GM19397 (cell line): ENCODE data around the gene TESK2.
"Not testable (repeated sequence)": the region's sequence is repeated elsewhere in the genome, so short reads cannot be mapped to it uniquely, and the experiment has no call there.

ENCODE experiments used
- ATAC-seq: cut with Tn5 transposase; IDR thresholded peaks from one replicate; pipeline ENCODE4 v1.9.1; 2021; ENCODE audit warnings: mild to moderate bottlenecking, moderate library complexity; ENCODE audit not compliant: unreplicated experiment

TESK2 gene

DNA sequence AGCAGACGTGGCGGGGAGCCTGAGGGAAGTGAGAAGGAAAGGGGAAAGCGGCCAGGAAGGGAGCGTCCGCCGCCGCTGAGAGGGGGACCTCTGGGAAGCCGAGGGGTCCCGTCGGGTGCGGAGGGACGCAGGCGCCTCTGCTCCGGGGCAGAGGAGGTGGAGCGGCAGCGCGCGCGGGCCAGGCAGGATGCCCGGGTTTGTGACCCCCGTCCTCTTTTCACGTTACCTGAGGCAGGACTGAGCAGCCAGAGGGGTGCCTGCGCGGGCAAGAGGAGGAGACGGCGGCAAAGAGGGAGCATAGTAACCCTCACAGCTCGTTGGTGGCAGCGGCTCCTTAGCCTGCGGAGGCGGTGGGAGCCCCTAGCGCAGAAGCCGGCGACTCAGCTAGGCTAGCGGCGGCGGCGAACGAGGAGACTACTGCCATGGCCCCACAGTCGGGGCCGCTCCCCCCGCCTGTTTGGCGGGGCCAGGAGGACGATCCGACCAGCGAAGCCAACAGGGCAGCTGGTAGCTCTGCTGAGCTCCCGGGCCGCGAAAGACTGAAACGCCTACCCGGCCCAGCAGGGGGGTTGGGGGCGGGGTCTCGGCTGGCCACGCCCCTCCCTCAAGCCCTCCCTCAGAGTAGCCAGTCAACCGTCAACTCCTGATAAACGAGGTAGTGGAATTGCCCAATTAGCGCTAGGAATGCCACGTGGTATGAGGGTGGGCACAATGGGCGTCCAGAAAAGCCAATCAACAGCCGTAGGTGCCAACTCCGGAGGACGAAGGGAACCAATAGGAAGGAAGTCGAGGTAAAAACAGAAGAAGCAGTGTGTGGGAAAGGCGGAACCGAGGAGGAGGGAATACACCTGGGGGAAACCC is at the start of gene TESK2:
TESK2 (minus strand) TSS at position 538 of the 861 bp plus-strand sequence. CDS start 33,378 bp downstream, outside the sequence.
- ATAC-seq: peak; percentile 87

- ATAC-seq: no peak
Observed at GRCh38 chr1:45536886-45537285, 45.9 kb upstream of the TESK2 start.

GRCh38 chr1:45535988-45536766 is 45.2 kb upstream of the TESK2 start:
- ATAC-seq: no peak

GRCh38 chr1:45531873-45532272 is 40.9 kb upstream of the TESK2 start:
- ATAC-seq: no peak

DNA sequence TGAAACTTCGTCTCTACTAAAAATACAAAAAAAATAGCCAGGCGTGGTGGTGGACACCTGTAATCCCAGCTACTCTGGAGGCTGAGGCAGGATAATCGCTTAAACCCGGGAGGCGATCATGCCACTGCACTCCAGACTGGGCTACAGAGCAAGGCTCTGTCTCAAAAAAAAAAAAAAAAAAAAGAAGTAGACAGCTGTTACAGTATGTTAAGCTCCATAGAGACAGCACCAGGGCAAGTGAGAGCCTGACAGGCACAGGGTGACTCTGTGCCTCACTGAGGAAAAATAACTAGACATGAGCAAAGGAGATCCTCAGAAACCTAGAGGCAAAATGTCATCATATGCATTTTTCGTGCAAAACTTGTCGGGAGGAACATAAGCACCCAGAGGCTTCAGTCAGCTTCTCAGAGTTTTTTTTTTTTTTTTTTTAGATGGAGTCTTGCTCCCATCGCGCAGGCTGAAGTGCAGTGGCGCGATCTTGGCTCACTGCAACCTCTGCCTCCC is 39.7 kb upstream of the TESK2 start:
- no peak for ATAC-seq

- no peak for ATAC-seq
Observed at GRCh38 chr1:45526135-45526644, 35.2 kb upstream of the TESK2 start.

DNA sequence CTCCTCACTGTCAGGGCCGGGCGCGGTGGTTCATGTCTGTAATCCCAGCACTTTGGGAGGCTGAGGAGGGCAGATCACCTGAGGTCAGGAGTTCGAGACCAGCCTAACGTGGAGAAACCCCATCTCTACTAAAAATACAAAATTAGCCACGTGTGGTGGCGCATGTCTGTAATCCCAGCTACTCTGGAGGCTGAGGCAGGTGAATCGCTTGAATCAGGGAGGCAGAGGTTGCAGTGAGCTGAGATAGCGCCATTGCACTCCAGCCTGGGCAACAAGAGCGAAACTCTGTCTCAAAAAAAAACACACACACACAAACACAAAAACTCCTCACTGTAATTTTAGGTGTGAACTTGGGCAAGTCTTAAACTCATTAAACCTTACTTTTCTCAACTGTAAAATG is 33.0 kb upstream of the TESK2 start:
- ATAC-seq: not testable (repeated sequence)

DNA sequence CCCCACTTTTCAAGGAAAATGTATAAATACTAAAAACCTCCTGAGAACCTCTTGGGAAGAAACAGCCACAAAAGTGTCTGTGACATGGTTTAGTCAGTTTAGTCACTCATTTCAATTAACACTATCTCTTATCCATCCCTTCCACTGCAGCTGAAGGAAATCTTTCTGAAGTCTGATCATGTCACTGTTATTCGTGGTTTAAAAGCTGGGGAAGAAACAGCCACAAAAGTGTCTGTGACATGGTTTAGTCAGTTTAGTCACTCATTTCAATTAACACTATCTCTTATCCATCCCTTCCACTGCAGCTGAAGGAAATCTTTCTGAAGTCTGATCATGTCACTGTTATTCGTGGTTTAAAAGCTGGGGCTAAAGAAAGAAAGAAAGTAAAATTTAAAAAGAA is 32.6 kb upstream of the TESK2 start:
- not testable (repeated sequence) for ATAC-seq

- ATAC-seq: no peak
Observed at GRCh38 chr1:45522324-45523104, 31.6 kb upstream of the TESK2 start.

GRCh38 chr1:45521413-45522323 is 30.7 kb upstream of the TESK2 start, which contains the start of gene PRDX1:
Gene PRDX1 (minus strand): TSS chr1:45521884. CDS start chr1:45519043, 2,841 bp downstream.
- ATAC-seq: peak; percentile 78

DNA sequence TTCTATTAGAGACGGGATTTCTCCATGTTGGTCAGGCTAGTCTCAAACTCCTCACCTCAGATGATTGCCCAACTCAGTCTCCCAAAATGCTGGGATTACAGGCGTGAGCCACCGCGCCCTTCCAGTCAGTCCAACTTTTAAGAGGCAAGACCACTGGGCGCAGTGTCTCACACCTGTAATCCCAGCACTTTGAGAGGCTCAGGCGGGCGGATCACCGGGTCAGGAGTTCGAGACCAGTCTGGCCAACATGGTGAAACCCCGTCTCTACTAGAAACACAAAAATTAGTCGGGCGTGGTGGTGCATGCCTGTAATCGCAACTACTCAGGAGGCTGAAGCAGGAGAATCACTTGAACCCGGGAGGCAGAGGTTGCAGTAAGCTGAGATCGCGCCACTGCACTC is 28.8 kb upstream of the TESK2 start:
- ATAC-seq: not testable (repeated sequence)

DNA sequence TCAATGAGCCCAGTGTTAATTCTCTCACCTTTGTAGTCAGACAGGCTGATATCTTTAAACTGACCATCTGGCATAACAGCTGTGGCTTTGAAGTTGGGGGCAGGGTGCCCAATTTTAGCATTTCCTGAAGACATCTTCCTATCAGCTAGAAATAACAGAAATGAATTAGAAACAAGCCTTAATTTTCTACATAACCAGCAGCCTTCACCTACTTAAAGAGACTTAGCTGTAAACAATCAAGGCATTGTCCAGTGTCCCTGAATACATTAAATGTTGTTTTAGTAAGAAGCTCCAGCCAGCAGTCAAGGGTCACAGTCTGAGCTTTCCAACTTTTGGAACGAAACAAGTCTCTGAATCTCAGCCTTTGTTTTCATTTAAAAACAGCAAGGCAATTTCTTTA is 27.9 kb upstream of the TESK2 start:
- ATAC-seq: no peak

GRCh38 chr1:45518366-45518765 is 27.4 kb upstream of the TESK2 start:
- not testable (repeated sequence) for ATAC-seq

GRCh38 chr1:45516465-45516864 is 25.5 kb upstream of the TESK2 start:
- ATAC-seq: no peak

DNA sequence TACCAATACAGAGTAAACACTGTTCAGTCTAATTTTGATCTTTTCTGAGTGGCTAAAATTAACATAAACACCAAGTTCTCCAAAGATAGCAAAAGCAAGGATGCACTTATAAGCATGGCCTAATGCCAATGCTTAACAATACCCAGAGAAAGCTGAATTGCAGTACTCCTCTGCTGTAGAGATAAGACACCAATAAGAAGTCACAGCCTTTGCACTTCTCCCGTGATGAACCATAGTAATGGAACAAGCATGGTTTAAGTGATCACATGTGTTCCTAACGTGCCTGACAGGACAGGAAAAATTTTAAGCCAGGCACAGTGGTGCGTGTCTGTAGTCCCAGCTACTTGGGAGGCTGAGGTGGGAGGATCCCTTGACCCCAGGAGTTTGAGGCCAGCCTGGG is 25.1 kb upstream of the TESK2 start:
- ATAC-seq: no peak

- ATAC-seq: not testable (repeated sequence)
Observed at GRCh38 chr1:45513532-45514260, 22.7 kb upstream of the TESK2 start.

DNA sequence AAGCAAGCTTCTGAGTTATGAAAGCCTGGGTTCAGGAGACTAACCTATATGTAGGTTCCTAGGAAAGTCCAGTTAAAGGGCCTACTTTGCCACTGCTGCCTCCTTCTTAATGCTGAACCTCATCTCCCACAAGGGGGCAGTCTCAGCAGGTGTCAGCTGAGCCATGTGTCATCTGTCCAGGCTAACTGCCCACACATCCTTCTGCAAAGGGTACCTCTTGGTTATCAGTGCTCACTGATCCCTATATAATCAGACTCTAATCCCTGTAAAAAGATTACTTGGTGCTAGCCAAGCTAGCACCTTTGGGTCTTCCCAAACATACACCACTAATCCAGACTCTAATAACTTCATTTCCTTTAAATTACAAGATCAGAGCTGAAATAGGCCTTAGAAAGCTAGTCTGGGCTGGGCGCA is 21.7 kb upstream of the TESK2 start:
- no peak for ATAC-seq

DNA sequence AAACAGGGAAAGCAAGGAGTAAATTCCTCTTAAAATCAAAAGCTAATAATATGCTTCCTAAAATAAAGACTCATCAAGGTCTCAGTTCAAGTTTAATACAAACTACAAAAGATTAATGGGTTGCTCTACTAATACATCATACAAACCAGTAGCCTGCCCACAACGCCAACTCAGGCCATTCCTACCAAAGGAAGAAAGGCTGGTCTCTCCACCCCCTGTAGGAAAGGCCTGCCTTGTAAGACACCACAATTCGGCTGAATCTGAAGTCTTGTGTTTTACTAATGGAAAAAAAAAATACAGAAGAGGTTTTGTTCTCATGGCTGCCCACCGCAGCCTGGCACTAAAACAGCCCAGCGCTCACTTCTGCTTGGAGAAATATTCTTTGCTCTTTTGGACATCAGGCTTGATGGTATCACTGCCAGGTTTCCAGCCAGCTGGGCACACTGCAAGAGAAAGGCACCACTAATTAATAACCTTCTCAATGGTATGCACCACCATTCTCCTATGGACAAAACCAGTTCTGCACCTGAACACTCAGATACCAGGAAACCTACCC is 20.1 kb upstream of the TESK2 start:
- ATAC-seq: no peak
